HG03521 (cell line): ENCODE results near the gene FAM222A.

ENCODE experiments used
- ATAC-seq: cut with Tn5 transposase; IDR thresholded peaks from one replicate; pipeline ENCODE4 v1.9.1; 2021; ENCODE audit warnings: mild to moderate bottlenecking, moderate library complexity; ENCODE audit not compliant: unreplicated experiment

The FAM222A gene

DNA sequence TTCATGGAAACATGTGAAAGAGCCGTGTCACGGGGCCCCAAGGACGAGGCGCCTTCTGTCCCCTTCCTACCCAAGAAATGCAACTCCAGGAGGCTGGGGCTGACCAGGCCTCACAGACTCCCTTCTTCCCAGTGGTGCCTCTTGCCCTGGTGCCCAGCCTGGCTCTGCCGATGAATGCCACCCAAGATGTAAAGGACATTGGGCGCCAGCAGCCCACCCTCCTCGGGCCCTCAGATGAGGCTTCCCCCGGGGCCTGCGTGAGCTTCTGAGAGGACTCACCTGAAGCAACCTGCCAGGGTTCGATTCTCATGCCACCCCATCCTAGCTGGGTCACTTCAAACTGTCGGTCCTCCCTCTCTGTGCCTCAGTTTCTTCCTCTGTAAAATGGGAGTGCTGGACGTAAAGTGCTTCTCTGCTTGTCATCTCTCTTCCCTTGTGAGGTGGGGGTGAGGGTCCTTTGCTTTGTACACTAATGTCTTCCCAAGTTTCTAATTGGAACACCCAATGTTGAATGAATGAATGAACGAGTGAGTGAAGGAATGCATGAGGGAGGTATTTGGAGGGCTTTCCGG is 10.8 kb downstream of the FAM222A start:
- no peak for ATAC-seq

DNA sequence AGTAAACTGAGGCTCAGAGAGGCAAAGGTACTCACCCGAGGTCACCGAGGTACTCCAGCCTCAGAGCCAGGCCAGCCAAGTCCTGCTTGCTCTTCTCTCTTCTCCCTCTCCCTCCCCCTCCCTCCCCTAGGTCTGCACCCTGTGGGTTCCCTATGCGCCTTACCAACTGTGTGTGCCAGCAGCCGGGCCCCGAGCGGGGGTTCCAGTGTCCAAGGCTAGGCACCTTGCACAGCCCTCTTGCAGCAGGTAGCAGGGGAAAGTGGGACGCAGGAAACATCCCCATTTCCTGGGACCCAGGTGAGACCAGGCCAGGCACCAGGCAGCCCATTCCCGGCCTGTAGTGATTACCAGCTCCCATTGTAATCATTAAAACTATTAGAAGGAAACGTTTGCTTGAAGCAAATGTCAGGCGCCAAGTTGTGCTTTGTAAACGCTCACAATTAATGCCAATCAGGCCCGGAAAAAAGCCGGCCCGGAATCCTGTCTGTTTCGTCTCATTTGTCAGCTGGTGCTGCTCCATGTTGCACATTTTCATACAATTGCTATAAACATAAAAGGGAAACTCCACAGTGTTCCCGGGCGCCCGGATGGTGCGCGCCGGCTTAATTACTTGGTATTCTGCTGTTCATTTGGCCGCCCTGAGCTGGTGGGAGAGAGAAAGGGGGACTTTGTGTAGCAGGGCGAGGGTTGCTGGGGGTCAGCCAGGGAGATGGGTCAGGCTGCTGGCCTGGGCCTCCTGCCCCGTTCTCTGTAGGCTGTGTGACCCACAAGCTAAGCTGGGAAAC is 11.9 kb downstream of the FAM222A start:
- no peak for ATAC-seq

DNA sequence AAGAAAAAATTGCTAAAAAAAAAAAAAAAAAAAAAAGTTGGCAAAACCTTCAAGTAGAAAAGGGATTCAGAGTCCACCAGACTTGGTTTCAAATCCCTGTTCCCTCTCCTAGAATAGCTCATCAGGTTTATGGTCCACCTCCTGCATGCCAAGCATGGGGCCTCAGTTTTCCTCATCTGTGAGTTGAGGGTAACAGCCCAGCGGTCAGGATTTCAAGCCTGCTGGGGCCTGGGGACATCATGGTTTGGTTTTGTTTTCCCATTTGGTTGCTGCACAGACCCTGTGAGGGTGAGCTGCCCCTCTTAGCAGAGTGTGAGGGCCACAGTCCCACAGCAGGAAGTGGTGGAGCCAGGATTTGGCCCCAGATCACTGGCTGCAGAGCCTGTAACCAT is 12.5 kb downstream of the FAM222A start:
- ATAC-seq: no peak

DNA sequence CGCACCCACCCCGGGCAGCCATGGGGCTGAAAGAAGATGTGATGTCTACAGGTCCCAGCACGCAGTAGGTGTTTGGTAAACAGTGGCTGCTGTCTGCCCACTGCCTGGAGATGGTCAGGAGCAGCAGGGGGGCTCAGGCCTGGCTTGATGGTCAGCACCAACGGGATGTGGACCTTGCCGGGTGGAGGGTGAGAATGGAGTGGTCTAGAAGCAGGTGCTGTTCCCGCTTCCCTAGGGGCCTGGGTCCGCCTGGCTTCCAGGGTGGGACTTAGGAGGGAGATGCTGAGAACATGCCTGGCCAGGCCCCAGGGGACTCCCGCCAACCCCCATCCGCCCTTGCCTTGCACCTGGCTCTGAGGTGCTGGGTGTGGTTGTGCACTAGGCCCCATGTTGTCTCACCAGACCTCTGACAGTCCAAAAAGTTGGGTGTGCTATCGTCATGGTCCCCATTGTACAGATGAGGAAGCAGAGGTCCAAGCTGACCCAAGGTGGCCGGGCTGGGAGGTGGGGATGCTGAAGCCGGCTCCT is 12.9 kb downstream of the FAM222A start:
- ATAC-seq: no peak

DNA sequence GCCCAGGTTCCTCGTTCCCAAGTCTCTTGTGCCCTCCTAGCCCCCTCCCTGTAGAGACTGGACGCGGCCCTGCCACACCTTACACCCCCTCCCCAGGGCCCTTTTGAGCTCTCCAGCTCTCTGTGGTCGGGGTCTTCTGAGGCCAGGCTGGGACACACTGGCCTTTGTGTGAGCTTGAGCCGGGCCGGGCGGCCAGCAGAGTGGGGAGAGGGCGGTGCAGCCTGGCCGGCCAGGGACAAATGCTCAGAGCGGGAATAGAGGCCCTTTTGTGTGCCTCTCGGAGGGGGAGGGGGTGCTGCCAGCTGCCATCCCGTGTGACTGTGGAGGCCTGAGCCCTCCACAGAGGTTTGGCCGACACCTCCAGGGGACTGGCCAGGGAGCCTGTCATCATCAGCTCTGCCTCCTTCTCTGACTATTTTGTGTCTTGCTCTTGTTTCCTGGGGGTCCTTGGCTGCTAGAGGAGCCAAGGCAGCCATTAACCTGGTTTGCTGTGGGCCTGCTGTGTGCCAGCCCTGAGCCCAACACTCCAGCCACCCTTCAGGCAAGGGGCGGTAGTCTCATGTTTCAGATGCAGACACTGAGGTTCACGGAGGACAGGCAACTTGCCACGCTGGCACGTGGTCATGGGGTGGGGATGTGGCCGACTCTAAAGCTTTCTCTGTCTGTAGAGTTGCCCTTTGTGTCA is 13.6 kb downstream of the FAM222A start:
- ATAC-seq: no peak

DNA sequence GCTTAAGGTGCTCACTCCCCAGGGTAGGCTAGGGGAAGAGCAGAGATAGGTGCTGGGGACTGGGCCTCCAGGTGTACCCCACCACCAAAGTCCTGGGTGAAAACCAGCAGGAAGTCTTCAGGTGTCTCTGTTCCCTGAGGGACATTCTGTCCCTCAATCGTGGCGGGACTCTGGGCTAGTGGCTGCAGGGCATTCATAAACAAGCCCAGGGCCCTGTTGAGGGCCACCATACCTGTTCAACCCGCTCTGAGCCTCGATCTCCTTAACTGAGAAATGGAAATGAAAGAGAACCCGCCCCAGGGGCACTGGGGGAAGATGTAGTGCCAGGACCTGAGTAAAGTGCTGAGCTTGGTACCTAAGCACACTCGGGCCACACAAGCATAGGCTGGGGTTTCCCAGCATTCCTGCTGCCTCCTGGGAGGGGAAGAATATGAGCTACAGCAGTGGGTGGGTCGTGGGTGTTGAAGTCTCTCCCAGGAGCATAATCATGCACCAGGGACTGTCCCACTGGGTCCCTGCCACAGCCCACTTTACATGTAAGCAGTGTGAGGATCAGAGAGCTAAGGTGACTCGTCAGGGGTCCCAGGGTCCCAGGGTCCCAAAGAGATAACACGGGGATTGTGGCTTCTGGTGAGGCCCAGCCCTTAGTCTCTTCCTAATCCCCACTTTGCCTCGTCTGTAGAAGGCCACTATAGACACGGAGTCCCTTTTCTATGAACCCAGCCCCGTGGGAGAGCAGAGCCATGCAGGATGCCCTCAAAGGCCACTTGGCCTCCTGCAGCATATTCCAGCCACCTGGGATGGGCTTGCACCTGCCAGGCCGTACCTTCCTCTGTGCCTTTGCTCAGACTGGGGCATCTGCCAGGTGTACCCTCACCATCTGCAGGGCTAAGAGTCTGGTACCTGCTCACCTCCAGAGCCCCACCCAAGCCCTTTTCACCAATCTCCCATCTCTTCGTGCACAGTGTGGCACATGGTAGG is 14.4 kb downstream of the FAM222A start:
- no peak for ATAC-seq

DNA sequence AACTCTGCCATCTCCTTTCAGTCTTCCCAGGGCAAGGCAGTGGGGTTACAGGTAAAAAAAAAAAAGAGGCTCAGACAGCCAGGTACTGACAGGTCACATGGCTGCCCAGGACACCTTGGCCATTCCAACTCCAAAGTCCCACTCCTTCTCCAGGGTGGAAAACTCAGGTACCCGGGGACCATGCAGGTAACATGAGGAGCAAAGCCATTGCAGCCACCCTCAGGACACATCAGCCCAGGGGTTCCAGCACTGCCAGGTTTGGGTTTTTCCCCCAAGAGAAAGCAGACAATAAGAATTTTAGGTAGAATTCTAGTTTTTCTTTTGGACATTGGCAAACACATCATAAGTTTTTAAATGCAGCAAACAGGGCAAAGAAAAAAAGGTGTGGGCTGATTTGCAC is 15.3 kb downstream of the FAM222A start:
- ATAC-seq: no peak

DNA sequence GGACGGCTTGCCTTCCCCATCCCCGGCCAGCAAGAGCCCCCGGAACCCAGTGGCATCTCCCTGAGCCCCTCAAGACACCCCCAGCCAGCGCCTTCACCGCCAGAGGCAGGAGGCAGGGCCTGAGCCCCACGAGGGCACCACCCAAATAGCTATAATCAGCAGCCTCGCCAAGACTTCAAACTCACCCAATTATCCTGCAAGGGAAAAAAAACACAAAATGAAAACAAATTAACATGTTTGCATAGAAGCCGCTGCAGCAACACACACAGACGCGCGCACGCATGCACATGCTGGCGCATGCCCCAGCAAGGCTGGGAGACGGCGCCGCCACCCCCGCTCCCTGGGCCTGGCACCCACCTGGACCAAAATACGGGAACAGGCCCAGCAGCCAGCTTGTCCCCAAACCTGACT is 15.8 kb downstream of the FAM222A start:
- ATAC-seq: no peak

DNA sequence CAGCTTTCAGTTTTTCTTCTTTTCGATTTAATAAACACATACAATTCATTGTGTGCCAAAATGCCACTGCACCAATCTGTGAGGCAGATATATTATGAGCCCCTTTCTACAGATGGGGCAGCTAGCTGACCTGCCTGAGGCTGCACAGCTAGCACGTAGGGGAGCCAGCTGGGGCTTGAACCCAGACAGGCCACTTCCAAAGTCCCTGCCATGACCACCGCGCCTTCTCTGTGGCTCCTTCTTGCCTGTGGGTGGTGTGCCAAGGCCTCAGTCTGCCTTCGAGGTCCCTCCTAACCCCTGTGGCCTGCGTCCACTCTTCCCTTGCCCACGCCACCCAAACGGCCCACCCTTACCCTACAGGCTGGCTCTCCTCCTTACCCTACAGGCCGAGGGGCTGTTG is 16.2 kb downstream of the FAM222A start:
- ATAC-seq: no peak

DNA sequence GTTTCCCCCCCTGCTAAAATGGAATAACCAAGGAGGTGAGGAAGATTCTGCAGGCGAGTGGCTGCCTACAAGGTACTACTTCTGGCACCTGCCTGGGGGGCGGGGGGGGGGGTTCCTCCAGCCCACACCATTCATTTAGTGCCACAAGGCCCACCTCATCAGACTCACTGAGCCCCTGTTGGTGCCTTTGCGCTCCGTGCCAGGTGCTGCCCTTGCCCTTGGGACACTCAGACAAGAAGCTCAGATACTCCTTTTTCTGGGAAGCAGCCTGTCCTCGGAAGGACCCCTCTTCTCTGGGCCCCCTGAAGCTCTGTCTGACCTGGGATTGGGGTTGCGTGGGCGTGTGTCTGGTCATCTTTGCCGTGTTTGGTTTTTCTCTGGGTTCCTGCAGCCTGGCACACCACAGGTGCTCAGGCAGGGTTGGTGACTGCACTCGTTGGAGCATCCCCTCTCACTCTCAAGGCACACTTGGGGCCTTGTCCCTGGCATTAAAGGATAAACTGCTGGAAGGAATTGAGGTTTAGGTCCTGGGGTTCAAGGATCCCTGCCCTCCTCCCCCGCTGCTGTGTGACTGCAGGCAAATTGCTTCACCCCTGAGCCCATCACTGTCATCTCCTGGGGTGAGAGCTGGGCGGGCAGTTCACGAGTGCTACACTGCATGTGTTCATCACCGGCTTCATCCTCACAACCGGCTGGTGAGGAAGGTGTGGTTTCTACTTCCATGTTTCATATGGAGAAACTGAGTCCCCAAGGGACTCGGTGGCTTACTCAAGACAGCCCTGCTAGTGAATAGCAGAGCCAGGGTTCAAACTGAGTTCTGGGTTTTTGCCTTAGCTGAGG is 16.9 kb downstream of the FAM222A start:
- ATAC-seq: no peak

DNA sequence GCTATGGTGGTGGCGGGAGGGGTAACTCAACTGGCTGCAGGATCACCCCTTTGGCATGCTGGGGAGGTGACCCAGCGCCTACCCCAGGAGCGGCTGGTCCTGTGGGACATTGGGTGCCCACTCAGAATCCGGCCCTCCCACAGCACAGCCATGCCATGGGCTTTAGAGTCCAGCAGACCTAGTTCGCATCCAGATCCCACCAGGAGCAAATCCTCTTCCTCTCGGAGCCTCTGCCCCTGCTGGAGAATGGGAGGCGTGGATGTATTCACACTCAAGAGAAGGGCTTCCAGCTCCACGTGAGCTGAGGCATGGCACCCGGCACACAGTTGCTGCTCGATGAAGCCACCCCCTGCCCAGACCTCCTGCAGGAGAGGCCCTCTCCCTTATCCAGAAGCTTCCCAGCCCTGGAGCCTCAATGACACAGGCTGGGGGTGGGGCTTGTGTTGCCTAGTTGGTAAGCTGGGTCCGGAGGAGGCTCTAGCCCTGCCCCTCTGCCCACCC is 17.7 kb downstream of the FAM222A start:
- ATAC-seq: no peak

DNA sequence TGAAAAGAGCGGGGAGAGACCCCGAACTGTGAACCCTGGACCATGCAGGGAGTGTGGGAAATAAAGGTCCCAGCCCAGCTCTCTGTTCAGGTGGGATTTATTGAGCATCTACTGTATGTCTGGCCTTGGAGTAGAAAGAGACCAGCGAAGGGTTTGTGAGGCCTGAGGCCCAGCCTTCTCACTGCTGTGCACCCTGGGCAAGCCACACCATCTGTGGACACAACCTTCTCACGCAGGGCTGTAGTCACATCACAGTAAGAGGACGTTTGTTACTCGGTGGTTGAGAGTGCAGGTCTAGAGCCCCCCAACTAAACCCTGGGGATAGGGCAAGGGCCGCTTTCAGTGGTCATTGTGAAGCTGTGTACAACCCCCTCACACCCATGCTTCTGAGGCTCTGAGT is 18.2 kb downstream of the FAM222A start:
- ATAC-seq: no peak

DNA sequence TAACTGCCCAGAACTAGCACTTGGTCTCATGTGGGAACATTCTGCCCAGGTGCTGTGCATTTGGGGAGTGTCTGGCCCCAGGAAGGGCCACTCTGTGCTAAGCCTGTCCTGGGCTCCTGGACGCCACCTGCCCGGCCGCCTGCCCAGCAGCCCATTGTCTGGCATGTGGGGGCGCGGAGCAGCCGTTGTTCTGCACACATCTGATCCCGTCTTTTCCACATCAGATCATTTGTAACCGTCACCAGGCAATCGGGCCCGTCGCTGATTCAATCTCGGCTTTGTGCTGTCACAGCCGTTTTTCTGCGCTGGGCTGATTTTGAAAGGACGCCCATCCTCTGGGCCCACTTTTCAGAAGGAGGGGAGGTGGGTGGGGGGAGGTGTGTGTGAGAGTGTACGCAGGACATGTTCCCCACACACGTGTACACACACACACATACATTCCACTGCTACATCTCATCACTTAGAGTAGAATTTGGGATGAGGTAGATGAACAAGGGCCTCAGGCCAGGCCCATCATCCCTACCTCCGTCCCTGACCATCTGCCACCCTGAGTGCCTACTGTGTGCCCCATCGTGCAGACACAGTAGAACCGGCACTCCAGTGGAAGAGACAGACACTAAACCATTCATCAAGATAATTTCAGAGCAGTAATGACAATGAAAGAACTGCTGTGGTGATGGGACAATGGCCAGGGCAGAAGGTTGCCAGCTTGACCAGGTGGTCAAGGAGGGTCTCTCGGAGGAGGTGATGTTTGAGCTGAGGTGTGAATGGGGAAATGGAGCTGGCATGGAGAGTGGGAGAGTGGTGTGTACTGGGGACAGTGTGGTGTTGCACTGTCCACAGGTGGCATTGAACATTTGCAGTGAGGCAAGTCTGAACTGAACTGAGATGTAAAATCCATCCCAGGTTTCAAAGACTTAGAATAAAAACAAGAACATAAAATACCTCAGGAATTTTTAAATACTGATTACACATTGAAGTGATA is 19.0 kb downstream of the FAM222A start:
- ATAC-seq: no peak

DNA sequence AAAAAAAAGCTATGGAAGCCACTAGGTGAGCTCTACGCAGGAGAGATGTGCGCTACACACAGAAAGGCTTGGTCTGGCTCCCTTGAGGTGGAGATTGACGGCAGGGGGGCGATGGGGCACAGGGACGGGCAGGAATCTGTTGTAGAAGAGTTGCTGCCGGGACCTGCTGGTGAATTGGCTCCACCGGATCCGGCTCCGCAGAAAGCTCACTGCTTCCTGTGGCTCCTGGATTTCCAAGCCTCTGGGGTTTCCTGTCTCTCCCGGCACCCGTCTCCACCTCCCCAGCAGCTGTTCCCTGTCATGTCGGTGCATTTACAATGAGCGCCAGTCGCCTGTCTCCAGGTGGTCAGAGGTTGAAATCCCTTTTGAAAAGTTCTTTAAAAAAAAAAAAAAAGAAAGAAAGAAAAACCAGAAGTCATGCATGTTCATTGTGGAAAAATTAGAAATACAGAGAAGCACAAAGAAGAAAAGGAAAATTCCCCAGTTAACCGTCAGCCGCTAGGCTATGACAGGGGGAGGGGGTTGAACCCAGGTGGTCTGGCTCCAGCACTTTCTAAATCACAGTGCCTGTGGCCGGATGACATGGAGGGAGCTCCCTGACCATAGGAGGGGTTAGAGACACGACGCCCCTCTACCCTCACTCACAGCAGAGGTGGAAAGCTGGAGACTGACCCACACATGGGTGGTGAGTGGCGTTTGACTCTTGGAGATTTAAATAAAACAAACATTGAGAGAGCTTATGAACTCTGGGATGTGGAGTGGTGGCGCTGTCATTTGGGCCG is 20.8 kb downstream of the FAM222A start:
- ATAC-seq: no peak

DNA sequence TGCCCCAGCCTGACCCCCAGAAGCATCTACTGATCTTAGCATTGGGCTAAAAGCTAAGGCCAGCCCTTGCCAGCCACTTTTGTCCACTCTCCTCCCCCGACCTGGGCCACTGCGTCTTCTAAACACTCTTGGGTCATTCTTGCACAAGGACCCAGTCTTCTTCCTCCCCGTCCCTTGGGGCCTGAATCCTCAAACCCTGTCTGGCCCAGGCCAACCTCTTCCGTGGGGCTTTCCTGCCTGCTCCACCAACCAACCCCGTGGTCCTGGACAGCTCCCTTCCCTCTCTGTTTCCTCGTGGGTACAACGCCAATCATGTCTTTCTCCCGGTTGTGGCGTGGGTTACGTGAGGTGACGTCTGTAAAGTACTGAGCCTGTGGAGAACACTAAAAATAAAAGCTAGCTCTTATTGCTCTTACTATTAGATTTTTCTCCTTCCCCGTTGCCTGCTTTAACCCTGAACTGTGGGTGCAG is 21.5 kb downstream of the FAM222A start:
- no peak for ATAC-seq

DNA sequence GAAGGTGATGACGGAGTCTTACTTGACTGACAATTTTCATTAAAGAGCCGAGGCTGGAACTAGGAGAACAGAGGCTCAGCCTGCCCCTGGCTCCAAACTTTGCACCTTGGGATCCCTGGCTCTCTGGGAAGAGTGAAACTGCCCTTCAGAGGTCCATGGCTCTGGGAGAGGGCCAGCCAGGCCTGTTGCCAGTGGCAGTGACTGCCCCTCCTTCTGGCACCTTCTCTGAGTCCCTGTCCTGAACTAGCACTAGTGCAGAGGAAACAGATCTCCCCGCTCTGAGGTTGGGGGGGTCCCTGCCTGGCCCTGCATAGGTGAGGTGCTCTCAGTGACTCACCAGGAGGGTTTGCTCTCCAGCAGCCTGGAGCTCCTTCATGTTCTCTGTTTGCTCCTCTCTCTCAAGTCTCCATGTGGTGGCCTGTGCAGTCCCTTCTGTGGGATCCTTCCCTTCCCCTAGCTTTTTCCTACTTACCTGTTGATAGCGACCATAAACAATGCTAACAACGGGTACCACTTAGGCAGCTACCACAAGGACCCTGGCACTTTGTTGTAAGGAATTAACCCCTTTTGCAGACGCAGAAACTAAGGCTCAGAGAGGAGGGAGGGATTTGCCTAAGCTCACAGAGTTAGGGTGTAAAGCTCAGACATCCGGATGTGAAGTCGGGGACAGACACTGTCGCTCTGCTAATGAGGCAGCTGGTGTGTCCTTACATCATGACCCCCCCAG is 22.4 kb downstream of the FAM222A start:
- no peak for ATAC-seq

DNA sequence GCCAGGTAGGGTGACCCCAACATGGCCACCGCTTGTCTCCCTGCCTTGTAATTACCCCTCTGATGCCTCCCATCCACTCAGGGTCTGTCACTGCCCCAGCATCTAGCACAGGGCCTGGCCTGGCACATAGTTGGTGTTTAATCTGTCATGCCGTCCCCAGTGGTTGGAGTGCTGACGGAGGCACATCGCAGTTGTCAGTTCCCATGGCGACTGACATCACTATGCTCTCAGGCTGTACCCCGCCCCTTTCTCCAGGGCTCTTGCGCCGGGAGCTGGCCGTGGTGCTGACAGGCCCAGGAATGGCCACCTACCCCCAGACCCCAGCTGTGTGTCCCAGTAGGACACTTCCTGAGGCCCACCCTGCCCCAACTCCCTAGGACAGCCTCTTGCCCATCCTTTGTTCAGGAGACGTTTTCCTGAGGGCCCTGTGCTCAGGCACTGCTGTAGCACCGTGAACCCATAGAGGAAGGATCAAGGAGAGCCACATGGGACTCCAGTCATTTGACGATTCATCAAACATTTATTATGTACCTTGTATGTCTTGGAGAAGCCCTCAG is 23.0 kb downstream of the FAM222A start:
- ATAC-seq: no peak
